Activated T-cell treated with anti-CD3 and anti-CD28 coated beads, Interleukin-2, amount 50 U/mL, for 48 hours (primary cell): ENCODE results near the gene ZYG11B.
"Not testable (repeated sequence)": the region's sequence is repeated elsewhere in the genome, so short reads cannot be mapped to it uniquely, and the experiment has no call there.

ENCODE experiments used
- DNase-seq, 2 experiments: peaks; one replicate each; pipeline ENCODE4 v3.0.0-alpha.2; 2020

ZYG11B gene

GRCh38 chr1:52707927-52708655, 18.2 kb upstream of the ZYG11B start:
- DNase-seq, result no peak

DNA sequence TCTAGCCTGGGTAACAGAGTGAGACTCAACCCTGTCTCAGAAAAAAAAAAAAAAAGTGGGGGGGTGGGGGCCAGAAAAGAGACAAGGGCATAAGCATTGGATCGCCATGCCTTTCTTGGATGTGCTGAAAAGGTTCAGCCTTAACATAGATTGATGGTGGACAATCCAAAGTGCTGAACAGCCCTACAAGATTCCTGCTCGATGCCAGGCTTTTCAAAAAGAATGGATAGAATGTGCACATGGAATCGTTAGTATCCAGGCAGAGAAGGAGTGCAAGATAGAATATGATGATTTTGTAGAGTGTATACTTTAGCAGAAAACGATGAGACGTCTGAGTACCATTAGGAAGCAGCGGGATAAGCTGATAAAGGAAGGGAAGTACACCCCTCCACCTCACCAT, 17.2 kb upstream of the ZYG11B start:
- no peak for DNase-seq

GRCh38 chr1:52713590-52713989, 12.7 kb upstream of the ZYG11B start:
- no peak for DNase-seq

- not testable (repeated sequence) for DNase-seq
Observed at GRCh38 chr1:52715296-52715695, 11.0 kb upstream of the ZYG11B start.

DNA sequence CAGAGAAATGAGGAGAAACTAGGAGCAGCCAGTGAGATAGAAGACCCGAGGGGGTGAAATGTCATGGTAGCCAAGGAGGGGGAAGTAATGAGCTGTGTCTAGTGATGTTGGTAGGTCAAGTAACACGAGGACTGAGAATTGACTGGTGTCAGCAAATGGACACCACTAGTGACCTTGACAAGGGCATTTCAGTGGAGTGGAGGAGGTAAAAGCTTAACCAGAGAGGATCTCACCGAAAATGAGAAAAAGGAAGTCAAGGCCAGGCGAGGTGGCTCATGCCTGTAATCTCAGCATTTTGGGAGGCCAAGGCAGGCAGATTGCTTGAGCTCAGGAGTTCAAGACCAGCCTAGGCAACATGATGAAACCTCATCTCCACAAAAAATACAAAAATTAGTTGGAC, 3.0 kb upstream of the ZYG11B start:
- no peak for DNase-seq

DNA sequence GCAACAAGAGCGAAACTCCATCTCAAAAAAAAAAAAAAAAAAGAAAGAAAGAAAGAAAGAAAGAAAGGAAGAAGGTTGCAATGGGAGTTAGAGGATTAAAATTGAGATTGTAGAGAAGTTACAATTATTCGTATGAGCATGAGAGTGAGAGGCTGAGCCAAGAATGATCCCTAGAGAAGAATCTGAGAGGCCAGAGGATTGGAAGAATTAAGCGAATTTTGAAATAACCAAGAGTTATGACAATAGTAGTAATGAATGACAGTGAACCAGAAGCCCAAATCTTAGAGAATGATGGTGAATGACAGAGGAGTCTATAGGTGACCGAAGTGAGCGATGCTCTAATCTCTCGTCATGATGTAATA, 369 bp upstream of the ZYG11B start:
- DNase-seq, result no peak

DNA sequence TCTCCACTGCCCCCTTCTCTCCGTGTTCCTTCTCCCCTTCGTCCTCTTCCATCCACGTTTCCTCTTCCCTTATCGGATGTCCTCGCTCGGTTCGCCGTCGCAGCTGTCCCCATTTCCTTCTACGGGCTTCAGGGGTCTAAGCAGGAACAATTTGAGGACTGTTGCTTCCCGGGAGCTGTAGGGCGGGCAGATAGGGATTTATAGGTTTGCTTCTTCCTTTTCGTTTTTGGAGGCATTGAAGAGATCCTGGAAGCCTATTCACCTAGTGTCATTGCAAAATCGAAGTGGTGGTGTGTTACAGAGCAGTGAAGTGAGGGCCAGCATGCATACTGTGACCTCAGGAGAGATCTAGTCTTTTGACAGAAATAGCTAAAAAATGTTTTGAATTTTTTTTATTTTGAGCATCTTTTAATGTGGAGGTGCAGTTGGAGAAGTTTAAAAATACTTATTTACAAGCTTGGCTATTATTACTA, 897 bp downstream of the ZYG11B start:
- peak; percentile 33 for DNase-seq

DNA sequence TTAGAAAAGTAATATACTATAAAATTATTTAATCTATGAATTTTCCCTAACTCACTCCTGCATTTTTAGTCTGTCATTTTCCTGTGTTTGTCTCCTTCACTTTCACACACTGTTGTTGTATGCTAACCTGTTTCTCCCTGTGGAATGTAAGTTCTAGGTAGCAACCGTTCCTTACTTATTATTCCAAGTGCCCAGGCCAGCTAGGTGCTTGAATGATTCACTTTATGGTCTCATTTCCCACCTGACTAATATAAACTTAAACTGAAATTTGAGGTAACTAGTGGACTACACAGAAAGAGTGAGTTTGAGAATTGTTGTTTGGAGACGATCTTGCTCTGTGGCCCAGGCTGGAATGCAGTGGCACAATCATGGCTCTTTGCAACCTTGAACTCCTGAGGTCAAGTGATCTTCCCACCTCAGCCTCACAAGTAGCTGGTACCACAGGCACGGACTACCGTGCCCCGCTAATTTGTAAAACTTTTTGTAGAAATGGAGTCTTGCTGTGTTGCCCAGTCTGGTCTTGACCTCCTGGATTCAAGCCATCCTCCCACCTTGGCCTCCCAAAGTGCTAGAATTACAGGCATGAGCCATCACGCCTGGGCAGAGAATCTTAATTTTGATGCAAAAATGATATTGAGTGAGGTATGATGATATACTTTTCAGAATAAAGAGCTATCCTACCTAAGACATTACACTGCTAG, 1.9 kb downstream of the ZYG11B start:
- DNase-seq, result no peak

GRCh38 chr1:52733368-52733767, 7.1 kb downstream of the ZYG11B start:
- no peak for DNase-seq

DNA sequence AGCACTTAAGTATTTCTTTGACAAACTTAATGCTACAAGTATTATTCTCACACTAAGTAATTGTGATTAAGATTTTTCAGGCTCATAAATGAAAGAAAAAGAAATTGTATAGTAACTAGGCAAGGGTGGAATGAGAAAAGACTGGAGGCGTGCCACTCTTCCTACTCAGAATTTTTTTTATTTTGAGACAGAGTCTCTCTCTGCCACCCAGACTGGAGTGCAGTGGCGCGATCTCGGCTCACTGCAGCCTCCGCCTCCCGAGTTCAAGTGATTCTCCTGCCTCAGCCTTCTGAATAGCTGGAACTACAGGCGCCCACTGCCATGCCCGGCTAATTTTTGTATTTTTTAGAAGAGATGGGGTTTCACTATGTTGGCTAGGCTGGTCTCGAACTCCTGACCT, 9.1 kb downstream of the ZYG11B start:
- DNase-seq, result not testable (repeated sequence)

DNA sequence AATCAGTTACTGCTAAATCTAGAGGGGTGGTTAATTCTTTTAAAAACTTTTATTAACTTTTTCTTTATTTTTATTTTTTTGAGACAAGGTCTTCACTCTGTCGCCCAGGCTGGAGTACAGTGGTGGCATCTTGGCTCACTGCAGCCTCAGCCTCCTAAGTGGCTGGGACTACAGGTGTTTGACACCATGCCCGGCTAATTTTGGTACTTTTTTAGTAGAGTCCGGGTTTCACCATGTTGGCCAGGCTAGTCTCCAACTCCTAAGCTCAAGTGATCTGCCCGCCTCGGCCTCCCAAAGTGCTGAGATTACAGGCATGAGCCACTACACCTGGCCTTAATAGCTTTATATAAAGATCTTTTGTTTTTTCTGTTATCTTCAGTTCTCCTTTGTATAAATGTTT, 11.9 kb downstream of the ZYG11B start:
- DNase-seq, result no peak

GRCh38 chr1:52738893-52739292, 12.6 kb downstream of the ZYG11B start:
- no peak for DNase-seq

DNA sequence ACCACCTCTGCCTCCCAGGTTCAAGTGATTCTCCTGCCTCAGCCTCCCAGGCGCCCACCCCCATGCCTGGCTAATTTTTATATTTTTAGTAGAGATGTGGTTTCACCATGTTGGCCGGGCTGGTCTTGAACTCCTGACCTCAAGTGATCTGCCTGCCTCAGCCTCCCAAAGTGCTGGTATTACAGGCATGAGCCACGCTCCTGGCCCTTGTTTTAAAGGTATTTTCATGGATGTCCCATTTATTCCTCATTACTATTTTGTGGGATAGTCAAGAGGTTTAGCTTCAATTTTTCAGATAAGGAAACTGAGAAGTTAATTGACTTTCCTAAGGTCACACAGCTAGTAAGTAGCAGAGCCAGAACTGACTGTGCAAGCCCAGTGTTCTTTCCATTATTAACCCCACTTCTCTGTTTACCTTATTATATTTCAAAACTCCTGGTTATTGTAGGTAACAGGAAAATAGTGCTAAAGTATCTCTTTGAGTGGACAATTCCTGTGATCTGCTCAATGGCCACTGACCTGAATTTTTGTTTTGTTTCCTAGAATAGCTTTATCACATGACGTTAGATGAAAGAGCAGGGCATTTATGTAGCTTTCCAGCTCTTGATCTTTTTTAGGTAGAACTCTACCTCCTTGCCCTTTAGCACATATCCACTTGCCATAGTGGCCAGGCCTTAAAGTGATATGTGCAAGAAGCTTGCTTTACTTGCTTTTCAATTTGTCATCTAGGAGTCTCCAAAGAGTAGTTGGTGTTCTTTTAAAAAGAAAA, 13.6 kb downstream of the ZYG11B start:
- DNase-seq, result no peak

DNA sequence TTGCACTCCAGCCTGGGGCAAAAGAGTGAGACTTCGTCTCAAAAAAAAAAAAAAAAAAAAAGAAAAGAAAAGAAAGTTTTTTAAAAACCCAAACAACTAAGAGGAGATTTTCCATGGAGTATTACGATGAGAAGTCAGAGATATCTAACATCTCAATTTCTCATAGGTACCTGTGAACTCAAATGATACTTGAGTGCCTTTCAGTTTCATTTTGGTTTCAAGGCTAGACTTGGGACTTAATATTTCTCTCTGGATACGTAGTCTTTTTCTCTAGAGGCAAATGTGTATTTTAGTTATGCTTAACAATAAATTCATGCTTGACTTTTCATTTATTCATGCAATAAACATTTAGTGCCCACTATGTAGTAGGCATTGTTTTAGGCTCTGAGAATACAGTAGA, 15.0 kb downstream of the ZYG11B start:
- no peak for DNase-seq

GRCh38 chr1:52746189-52746588, 19.9 kb downstream of the ZYG11B start:
- DNase-seq, result no peak

DNA sequence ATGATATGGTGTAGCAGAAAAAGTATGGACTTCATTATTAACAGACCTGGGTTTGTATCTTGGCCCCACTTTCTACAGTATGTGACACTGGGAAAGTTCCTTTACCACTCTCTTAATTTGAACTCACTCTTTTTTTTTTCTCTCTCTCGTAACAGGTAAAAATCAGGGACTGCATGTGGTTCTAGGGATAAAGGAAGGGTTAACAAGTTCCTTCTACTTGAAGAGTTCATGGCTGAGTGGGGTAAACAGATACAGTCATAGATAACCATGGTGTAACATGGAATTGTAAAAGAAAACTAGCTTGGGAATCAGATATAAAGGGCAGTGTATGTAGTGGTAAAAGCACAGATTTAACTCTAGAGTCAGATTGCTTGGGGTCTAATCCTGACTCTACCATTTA, 21.2 kb downstream of the ZYG11B start:
- DNase-seq, result no peak

DNA sequence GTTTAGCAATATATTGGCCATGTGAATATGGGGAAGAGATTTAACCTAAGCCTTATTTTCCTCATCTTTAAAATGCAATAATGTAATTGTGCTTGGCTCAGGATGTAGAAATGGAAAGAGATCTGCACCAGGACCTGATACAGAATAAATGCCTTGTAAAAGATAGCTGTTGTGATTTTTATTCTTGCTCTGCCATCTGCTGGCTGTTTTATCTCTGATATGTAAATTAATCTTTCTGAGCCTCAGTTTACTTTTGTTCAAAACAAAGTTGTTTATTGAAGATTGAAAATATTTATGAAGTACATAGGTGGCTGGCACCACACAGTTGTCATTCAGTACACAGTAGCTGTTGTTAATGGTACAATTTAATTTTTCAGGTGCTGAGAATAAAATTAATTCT, 21.9 kb downstream of the ZYG11B start:
- no peak for DNase-seq

GRCh38 chr1:52749496-52749895, 23.2 kb downstream of the ZYG11B start:
- not testable (repeated sequence) for DNase-seq

DNA sequence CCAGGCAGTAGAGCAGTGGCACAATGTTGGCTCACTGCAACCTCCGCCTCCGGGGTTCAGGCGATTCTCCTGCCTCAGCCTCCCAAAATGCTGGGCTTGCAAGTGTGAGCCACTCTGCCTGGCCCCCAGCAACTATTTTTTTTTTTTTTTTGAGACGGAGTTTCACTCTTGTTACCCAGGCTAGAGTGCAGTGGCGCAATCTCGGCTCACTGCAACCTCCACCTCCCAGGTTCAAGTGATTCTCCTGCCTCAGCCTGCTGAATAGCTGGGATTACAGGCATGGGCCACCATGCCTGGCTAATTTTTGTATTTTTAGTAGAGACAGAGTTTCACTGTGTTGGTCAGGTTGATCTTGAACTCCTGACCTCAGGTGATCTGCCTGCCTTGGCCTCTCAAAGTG, 23.9 kb downstream of the ZYG11B start:
- not testable (repeated sequence) for DNase-seq

DNA sequence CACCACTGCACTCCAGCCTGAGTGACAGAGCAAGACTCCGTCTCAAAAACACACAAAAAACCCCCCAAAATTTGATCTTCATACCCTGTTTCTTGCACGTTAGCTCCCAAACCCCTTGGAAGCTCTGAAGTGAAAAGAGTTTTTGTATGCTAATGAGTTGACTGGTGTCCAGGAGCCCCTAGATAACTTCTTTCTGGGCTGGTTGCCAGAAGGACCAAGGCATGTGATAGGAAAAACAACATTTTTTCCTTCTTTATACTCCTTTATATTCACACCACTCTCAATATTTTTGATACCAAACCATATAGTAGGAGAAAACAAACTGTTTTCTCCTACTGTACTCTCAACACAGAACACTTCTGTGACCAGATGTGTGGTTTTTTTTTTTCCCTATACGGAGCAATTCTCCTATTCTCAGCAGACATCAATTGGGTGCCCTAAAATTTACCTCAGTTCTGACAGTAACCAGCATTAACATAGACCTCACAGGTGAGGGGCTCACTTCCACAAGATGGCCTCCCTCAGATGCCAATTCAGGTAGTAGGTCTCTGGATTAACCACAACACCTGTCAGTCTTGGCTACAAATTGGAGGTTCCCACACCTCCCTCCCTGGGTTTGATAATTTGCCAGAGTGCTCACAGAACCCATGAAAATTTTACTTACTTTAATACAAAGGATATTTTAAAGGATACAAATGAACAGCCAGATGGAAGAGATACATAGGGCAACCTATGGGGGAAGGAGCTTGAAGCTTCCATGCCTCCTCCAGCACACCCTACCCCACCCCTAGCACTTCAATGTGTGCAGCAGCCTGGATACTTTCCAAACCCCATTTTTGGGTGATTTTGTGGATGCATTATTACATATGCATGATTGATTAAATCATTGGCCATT, 25.6 kb downstream of the ZYG11B start:
- no peak for DNase-seq

- DNase-seq, result no peak
Observed at GRCh38 chr1:52752484-52752826, 26.2 kb downstream of the ZYG11B start.

GRCh38 chr1:52753169-52753568, 26.9 kb downstream of the ZYG11B start:
- DNase-seq, result no peak

- DNase-seq, result no peak
Observed at GRCh38 chr1:52756020-52756419, 29.8 kb downstream of the ZYG11B start.
